ENCODE results near the gene FAM3D.

The FAM3D gene

DNA sequence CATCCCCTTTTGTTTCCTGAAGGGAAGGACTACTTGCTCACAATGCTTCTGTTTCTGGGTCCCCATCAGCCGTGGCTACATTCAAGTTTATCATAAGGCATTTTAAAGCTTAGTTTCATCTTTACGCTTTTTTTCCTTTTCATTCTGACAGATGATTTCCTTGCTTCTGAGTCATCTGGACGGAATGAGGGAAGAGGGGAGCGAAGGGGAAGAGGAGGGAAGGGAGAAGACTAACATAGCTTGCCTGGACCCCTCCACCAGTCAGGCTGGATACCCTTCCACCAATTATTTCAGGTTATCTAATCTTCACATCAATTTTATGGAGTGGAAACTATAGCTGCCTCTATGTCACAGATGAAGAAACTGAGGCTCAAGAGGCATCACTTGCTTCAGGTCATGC lies 27.6 kb downstream of the FAM3D start:
- TF ChIP-seq, protein P1, sequence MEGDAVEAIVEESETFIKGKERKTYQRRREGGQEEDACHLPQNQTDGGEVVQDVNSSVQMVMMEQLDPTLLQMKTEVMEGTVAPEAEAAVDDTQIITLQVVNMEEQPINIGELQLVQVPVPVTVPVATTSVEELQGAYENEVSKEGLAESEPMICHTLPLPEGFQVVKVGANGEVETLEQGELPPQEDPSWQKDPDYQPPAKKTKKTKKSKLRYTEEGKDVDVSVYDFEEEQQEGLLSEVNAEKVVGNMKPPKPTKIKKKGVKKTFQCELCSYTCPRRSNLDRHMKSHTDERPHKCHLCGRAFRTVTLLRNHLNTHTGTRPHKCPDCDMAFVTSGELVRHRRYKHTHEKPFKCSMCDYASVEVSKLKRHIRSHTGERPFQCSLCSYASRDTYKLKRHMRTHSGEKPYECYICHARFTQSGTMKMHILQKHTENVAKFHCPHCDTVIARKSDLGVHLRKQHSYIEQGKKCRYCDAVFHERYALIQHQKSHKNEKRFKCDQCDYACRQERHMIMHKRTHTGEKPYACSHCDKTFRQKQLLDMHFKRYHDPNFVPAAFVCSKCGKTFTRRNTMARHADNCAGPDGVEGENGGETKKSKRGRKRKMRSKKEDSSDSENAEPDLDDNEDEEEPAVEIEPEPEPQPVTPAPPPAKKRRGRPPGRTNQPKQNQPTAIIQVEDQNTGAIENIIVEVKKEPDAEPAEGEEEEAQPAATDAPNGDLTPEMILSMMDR (conservative IDR thresholded peaks at IDR 0.05) = no peak
- H3K27ac ChIP-seq = no peak overlapping the region

DNA sequence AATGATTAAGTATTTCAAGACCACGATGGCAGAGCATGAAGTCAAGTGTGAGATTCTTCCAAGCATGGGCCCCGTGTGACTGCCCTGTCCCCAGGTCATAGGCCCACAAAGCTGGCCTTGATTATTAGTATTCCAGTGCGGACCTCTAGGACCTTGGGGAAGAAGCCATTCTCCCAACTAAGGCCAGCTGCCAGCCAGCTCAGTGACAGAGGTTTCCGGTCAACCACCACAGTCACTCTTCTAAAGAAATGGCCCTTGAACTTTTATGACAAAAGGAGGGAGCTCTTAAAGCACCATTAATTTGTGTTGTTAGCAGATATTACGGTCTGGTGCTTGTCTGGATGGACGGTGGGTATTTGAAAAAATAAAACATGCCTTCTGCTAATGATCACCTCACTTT lies 28.0 kb downstream of the FAM3D start:
- no peak overlapping the region for H3K27ac ChIP-seq
- TF ChIP-seq, protein P1 (conservative IDR thresholded peaks at IDR 0.05) = no peak

DNA sequence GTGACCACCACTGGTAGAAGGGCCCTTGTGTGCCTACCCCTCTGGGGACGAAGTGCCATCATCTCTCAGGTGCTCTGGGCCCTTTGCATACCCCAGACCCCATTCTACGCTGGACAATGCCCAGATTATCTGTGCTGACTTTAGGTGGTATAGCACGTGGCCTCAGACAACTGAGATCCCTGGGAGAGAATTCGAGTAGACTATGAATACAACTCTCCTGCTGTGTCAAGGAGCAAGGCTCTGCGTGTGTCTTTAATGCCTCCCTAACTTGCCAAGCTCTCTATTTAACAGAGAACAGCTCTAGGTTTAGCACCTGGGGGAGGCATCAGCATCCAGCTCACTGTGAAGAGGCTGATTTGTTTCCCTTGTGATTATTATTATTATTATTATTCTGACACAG lies 29.1 kb downstream of the FAM3D start:
- TF ChIP-seq, protein P1 (conservative IDR thresholded peaks at IDR 0.05) = no peak

DNA sequence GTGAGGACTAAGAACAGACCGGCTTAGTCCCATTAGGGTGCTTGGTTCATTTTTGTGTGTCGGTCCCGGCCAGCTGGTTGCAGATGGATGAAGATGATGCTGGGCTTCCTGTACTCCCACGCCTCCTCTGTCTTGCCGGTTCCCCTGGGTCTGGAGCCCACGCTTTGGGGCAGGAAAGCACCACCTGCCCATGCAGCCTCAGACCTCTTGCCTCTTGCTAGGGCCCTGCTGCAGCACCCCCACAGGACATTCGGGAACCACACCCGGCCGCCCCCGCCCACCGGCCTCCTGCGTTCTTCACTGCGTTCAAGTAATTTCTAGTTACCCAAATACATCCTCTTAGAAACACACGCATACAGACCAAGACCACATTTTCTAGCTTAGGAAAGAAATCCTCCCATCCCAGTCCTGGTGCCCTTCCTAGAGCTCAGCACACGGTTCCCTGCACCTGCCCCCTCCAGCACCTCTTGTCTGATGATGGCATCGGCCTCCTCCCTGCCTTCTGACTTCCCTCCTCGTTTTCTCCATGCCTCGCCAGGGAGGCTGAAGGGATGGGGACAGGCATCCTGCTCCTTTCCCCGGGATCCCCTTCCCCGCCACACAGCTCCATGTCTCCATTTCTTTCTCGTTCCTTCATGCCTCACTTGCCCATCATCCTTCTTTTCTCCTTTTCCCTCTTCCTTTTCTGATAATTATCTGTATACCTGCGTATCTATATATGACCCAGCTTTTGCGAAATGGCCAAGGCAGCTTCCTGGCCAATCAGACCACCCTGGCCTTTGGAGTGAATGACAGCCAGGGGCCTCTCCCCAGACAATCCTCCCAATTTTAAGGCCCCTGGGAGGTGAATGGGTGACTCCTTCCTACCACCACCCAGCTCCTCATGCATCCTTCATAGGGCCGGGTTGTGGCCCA lies 30.9 kb downstream of the FAM3D start:
- no peak overlapping the region for H3K27ac ChIP-seq
- TF ChIP-seq, protein P1 (conservative IDR thresholded peaks at IDR 0.05) = no peak

More for the DNA sequence above, 29.1 kb downstream of the FAM3D start:
- H3K27ac ChIP-seq = no peak overlapping the region

DNA sequence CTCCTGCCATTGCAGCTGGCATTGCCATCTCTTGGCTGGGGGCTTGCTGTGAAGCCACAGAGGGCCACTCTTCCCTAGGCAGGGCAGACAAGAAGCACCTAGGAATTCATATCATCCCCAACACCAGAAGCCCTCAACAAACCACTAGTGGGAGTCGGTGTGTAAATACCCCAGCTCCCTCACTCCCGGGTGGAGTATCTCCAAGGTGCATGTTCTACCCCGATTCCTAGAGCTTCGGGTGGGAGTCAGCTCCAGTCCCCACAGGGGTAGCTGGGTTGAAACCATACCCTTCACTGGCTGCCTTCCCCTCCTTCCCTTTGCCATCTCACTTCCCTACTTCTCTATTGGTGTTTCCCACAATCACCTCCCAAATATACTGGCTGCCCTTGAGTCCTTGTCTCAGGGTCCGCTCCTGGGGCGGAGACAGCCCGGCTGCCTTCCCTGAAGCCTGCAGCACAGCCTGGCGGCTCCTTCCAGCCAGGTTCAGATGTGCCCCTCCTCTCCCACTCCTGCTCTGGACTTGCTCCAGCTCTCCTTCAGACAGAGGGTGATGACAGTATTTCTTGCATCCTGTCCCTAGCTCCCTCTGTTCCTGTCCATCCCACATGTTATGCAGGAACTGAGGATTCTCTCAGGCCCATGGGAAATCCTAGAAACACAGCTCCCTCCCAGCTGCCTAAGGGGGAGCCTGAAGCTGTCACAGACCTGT lies 33.3 kb downstream of the FAM3D start:
- peak overlapping the region; percentile 45 for H3K27ac ChIP-seq
- TF ChIP-seq, protein P1 (conservative IDR thresholded peaks at IDR 0.05) = no peak

DNA sequence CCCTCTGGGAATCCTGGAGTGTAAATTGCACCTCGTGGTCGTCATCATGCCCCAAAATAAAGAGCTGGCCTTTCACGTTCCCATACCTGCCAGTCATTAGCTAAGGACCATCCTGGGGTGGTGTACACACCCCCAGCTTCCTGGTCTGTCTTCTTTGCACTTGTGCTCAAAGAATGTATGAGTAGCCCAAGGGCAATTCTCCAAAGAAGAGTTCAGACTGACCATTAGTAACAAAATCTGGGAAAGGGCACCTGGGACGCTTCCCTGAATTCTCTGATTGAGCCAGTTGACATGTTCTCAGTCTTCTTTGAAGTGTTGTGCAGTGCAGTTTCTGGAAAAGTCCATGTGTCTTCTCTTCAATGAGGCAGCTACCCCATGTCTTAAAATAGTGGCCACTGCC lies 34.8 kb downstream of the FAM3D start:
- TF ChIP-seq, protein P1 (conservative IDR thresholded peaks at IDR 0.05) = no peak
- peak overlapping the region; percentile 45 for H3K27ac ChIP-seq

DNA sequence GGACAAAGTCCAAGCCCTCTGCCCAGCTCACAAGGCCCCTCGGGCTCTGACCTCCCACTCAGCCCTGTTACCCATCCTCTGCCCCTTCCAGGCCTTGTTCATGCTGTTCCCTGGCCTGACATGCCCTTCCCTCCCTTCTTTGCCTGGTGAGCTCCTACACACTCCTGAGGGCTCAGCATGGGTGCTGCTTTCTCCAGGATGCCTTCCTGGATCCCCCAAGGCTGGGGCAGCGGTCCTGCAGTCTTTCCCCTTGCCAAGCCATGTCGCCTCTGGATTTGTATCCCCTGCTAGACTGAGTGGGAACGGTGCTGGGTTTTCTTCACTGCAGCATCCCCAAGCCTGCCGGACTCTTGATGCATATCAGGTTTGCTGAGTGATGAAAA lies 35.9 kb downstream of the FAM3D start:
- TF ChIP-seq, protein P1 (conservative IDR thresholded peaks at IDR 0.05) = no peak
- peak overlapping the region; percentile 92; the same call in 1 of the 2 replicates for H3K27ac ChIP-seq
